SU-DHL-6 (cell line): ENCODE data around the gene FOXK1.

Experiments
- CTCF ChIP-seq: fragments of 200-600 bp; sonication (generic); IDR thresholded peaks from one replicate; pipeline ENCODE4 v1.5.1; 2017; ENCODE audit warnings: antibody characterized with exemption, mild to moderate bottlenecking, low read length, moderate library complexity; ENCODE audit not compliant: insufficient read depth, poor library complexity, severe bottlenecking
- EZH2phosphoT487 ChIP-seq: fragments of 200-600 bp; sonication (generic), shearing (Covaris generic); conservative IDR thresholded peaks from 2 replicates; pipeline ENCODE4 v1.6.1; 2018; ENCODE audit warnings: mild to moderate bottlenecking, antibody characterized with exemption, low read length, moderate library complexity, mixed read lengths

- TF ChIP-seq EZH2phosphoT487 (no peak), CTCF (no peak)
These were observed 27.1 kb downstream of the FOXK1 start for GRCh38 chr7:4709187-4709586.
